WTC11 (cell line): ENCODE data around the gene PLPPR1. TPM values are rescaled to one million over a fixed set of nuclear protein-coding genes. Genes with fewer than 3 reads are reported as not detected.

ENCODE experiments used
- ATAC-seq: fragments of 200-7000 bp; cut with Tn5 transposase; 2 replicates; pipeline ENCODE4 v1.10.0; 2021; ENCODE audit warnings: mild to moderate bottlenecking, moderate library complexity
- CTCF ChIA-PET: fragments of 300-600 bp; sonication (Branson Sonifier 250); formaldehyde crosslinking; loops from one replicate; lab custom pipeline; 2021; ENCODE audit warnings: antibody characterized with exemption; lab: Charles Lee
- POLR2A ChIA-PET: fragments of 350-600 bp; sonication (Branson Sonifier 250); formaldehyde crosslinking; loops from one replicate; lab custom pipeline; 2021; ENCODE audit warnings: antibody characterized with exemption; lab: Charles Lee
- DNase-seq: peaks from one replicate; pipeline ENCODE4 v3.0.0; 2021; ENCODE audit warnings: low spot score
- H3K27ac Mint-ChIP-seq: 2 replicates; pipeline ENCODE4 v1.8.0; 2021; ENCODE audit warnings: mixed read lengths
- H3K27me3 Mint-ChIP-seq: 2 replicates; pipeline ENCODE4 v1.8.0; 2021; ENCODE audit warnings: low read depth, mild to moderate bottlenecking, moderate library complexity, mixed read lengths
- H3K36me3 Mint-ChIP-seq: 2 replicates; pipeline ENCODE4 v1.8.0; 2021; ENCODE audit warnings: mixed read lengths
- H3K4me1 Mint-ChIP-seq: 2 replicates; pipeline ENCODE4 v1.8.0; 2022; ENCODE audit warnings: mixed read lengths
- H3K4me3 Mint-ChIP-seq: 2 replicates; pipeline ENCODE4 v1.8.0; 2021; ENCODE audit warnings: mild to moderate bottlenecking, moderate library complexity, mixed read lengths
- H3K9me3 Mint-ChIP-seq: 2 replicates; pipeline ENCODE4 v1.8.0; 2021; ENCODE audit warnings: mixed read lengths
- AFF4 ChIP-seq: sonication (generic); formaldehyde crosslinking; IDR thresholded peaks from 2 replicates; pipeline ENCODE4 v1.8.1; 2023; ENCODE audit warnings: mild to moderate bottlenecking, missing genetic modification reagents, borderline replicate concordance
- ARID4B ChIP-seq: sonication (generic); formaldehyde crosslinking; IDR thresholded peaks from 2 replicates; pipeline ENCODE4 v1.8.0; 2023; ENCODE audit warnings: missing genetic modification reagents, mild to moderate bottlenecking, borderline replicate concordance
- CDX4 ChIP-seq: fragments of 250-450 bp; sonication (Bioruptor Pico); IDR thresholded peaks from 2 replicates; pipeline ENCODE4 v1.9.0; 2021; ENCODE audit warnings: moderate library complexity, mild to moderate bottlenecking, inconsistent platforms, borderline replicate concordance
- ELF4 ChIP-seq: sonication (generic); formaldehyde crosslinking; IDR thresholded peaks from 2 replicates; pipeline ENCODE4 v1.8.1; 2022; ENCODE audit warnings: low read depth, mild to moderate bottlenecking, moderate library complexity, missing genetic modification reagents
- EMX1 ChIP-seq: fragments of 250-450 bp; sonication (Bioruptor Pico); IDR thresholded peaks from 2 replicates; pipeline ENCODE4 v1.8.0; 2021; ENCODE audit warnings: mild to moderate bottlenecking
- ERG ChIP-seq: fragments of 250-450 bp; sonication (Bioruptor Pico); IDR thresholded peaks from 2 replicates; pipeline ENCODE4 v1.8.0; 2021; ENCODE audit warnings: mild to moderate bottlenecking
- ETV6 ChIP-seq: sonication (generic); formaldehyde crosslinking; IDR thresholded peaks from 2 replicates; pipeline ENCODE4 v1.8.1; 2022; ENCODE audit warnings: mild to moderate bottlenecking, missing genetic modification reagents
- FOXK1 ChIP-seq: sonication (generic); formaldehyde crosslinking; IDR thresholded peaks from 2 replicates; pipeline ENCODE4 v1.8.0; 2022; ENCODE audit warnings: mild to moderate bottlenecking, moderate library complexity, missing genetic modification reagents
- JUN ChIP-seq: sonication (generic); formaldehyde crosslinking; IDR thresholded peaks from 2 replicates; pipeline ENCODE4 v1.8.0; 2023; ENCODE audit warnings: mild to moderate bottlenecking, missing genetic modification reagents
- NFATC4 ChIP-seq: fragments of 250-450 bp; sonication (Bioruptor Pico); IDR thresholded peaks from 2 replicates; pipeline ENCODE4 v1.9.0; 2021; ENCODE audit warnings: mild to moderate bottlenecking
- NR3C1 ChIP-seq: sonication (generic); formaldehyde crosslinking; conservative IDR thresholded peaks from 2 replicates; pipeline ENCODE4 v1.8.1; 2023; ENCODE audit warnings: low read depth, mild to moderate bottlenecking, missing genetic modification reagents
- SMAD4 ChIP-seq: sonication (generic); formaldehyde crosslinking; IDR thresholded peaks from 2 replicates; pipeline ENCODE4 v1.8.0; 2022; ENCODE audit warnings: mild to moderate bottlenecking, missing genetic modification reagents
- SP1 ChIP-seq: sonication (generic); formaldehyde crosslinking; conservative IDR thresholded peaks from 2 replicates; pipeline ENCODE4 v1.8.1; 2022; ENCODE audit warnings: missing genetic modification reagents
- TEAD4 ChIP-seq: sonication (generic); formaldehyde crosslinking; IDR thresholded peaks from 2 replicates; pipeline ENCODE4 v1.8.0; 2022; ENCODE audit warnings: mild to moderate bottlenecking, missing genetic modification reagents
- ZMAT4 ChIP-seq: fragments of 250-450 bp; sonication (Bioruptor Pico); IDR thresholded peaks from 2 replicates; pipeline ENCODE4 v1.9.0; 2021; ENCODE audit warnings: mild to moderate bottlenecking
- ZNF232 ChIP-seq: sonication (generic); formaldehyde crosslinking; IDR thresholded peaks from 2 replicates; pipeline ENCODE4 v1.8.0; 2022; ENCODE audit warnings: mild to moderate bottlenecking, missing genetic modification reagents
- total RNA-seq: library from RNA; stranded (reverse); gene quantifications from 3 replicates; pipeline ENCODE4 v1.2.3, GENCODE V29; 2021
- TF ChIP-seq, protein P1 (sequence below): sonication (generic); formaldehyde crosslinking; conservative IDR thresholded peaks from 2 replicates; pipeline ENCODE4 v1.8.1; 2023; ENCODE audit warnings: mild to moderate bottlenecking, low read depth, missing genetic modification reagents, moderate library complexity
- TF ChIP-seq, protein P2 (sequence below): sonication (generic); formaldehyde crosslinking; IDR thresholded peaks from 2 replicates; pipeline ENCODE4 v1.8.0; 2023; ENCODE audit warnings: missing genetic modification reagents
- TF ChIP-seq, protein P3 (sequence below): sonication (generic); formaldehyde crosslinking; IDR thresholded peaks from 2 replicates; pipeline ENCODE4 v1.8.0; 2022; ENCODE audit warnings: mild to moderate bottlenecking, missing genetic modification reagents

Gene PLPPR1
- total RNA-seq, 1 experiment from 2014 or later: 1.5 TPM

DNA sequence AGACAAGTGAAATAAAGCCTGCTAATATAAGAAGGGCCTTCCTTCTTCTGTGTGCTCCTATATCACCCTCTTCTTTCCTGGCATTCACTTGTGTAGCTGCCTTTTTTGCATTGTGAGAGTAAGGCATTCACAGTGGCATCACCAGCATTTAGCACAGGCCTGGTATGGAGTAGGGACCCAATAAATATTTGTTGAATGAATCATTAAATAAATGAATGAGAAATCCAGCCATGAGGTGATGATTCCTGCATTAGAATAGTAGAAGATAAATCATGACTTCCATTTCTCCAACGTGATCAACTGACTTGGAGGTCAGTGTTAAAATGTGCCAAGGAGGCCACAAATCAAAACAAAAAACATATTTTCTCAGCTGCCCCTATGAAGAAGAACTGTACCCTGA, 3.9 kb downstream of the PLPPR1 start (continued):
- TF ChIP-seq, protein P1, sequence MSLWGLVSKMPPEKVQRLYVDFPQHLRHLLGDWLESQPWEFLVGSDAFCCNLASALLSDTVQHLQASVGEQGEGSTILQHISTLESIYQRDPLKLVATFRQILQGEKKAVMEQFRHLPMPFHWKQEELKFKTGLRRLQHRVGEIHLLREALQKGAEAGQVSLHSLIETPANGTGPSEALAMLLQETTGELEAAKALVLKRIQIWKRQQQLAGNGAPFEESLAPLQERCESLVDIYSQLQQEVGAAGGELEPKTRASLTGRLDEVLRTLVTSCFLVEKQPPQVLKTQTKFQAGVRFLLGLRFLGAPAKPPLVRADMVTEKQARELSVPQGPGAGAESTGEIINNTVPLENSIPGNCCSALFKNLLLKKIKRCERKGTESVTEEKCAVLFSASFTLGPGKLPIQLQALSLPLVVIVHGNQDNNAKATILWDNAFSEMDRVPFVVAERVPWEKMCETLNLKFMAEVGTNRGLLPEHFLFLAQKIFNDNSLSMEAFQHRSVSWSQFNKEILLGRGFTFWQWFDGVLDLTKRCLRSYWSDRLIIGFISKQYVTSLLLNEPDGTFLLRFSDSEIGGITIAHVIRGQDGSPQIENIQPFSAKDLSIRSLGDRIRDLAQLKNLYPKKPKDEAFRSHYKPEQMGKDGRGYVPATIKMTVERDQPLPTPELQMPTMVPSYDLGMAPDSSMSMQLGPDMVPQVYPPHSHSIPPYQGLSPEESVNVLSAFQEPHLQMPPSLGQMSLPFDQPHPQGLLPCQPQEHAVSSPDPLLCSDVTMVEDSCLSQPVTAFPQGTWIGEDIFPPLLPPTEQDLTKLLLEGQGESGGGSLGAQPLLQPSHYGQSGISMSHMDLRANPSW (CRISPR knock-in tag): no peak
- no peak for TF ChIP-seq SMAD4 (CRISPR knock-in tag)
- TF ChIP-seq NFATC4 (CRISPR knock-in tag): no peak
- TF ChIP-seq, protein P2, sequence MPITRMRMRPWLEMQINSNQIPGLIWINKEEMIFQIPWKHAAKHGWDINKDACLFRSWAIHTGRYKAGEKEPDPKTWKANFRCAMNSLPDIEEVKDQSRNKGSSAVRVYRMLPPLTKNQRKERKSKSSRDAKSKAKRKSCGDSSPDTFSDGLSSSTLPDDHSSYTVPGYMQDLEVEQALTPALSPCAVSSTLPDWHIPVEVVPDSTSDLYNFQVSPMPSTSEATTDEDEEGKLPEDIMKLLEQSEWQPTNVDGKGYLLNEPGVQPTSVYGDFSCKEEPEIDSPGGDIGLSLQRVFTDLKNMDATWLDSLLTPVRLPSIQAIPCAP: no peak
- TF ChIP-seq AFF4 (CRISPR knock-in tag): no peak
- TF ChIP-seq SP1 (CRISPR knock-in tag): no peak
- no peak for TF ChIP-seq JUN (CRISPR knock-in tag)
- no peak for TF ChIP-seq FOXK1
- TF ChIP-seq ERG (CRISPR knock-in tag): no peak

DNA sequence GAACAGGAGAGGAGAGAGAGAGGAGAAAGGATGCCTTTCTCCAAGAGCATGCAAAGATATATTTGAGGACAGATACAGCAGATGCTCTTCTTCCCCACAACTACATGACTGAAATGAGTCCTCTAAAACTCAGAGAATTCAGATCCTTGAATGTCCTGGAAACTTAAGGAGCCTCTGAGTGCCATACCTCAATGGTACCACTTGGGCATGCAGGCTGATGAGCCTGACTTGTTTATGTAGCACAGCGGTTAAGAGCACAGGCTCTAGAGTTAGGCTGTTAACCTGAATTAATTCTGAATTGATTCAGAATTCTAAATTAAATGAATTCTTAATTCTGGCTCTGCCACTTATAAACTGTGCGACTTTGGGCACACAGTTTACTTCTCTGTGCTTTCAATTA, 5.7 kb downstream of the PLPPR1 start:
- TF ChIP-seq TEAD4 (CRISPR knock-in tag): no peak
- TF ChIP-seq ELF4 (CRISPR knock-in tag): no peak
- TF ChIP-seq, protein P3, sequence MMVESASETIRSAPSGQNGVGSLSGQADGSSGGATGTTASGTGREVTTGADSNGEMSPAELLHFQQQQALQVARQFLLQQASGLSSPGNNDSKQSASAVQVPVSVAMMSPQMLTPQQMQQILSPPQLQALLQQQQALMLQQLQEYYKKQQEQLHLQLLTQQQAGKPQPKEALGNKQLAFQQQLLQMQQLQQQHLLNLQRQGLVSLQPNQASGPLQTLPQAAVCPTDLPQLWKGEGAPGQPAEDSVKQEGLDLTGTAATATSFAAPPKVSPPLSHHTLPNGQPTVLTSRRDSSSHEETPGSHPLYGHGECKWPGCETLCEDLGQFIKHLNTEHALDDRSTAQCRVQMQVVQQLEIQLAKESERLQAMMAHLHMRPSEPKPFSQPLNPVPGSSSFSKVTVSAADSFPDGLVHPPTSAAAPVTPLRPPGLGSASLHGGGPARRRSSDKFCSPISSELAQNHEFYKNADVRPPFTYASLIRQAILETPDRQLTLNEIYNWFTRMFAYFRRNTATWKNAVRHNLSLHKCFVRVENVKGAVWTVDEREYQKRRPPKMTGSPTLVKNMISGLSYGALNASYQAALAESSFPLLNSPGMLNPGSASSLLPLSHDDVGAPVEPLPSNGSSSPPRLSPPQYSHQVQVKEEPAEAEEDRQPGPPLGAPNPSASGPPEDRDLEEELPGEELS (CRISPR knock-in tag): no peak
- no peak for TF ChIP-seq ZMAT4 (CRISPR knock-in tag)
- TF ChIP-seq EMX1 (CRISPR knock-in tag): no peak
- TF ChIP-seq ETV6 (CRISPR knock-in tag): no peak
- TF ChIP-seq CDX4 (CRISPR knock-in tag): no peak
- TF ChIP-seq ZNF232 (CRISPR knock-in tag): no peak
- no peak for TF ChIP-seq ARID4B (CRISPR knock-in tag)
- TF ChIP-seq NR3C1 (CRISPR knock-in tag): no peak
- TF ChIP-seq, all 79 proteins: peak for 0
- H3K36me3 Mint-ChIP-seq: no peaks in the 10 kb centered on the region
- no peak overlapping the region for H3K27ac Mint-ChIP-seq
- H3K4me1 Mint-ChIP-seq: peaks cover 14% of the 10 kb centered on the region
- ChIA-PET CTCF (interaction anchor here (1.7 kb wide), 1 partner anchor 85 kb away, joined by 4 read pairs; no protein-coding TSS in a partner anchor), POLR2A (no interaction called here)
- ATAC-seq (peak; percentile 69), DNase-seq (no peak)
- H3K4me3 Mint-ChIP-seq: no peak overlapping the region
- peaks cover 39% of the 10 kb centered on the region for H3K27me3 Mint-ChIP-seq
- H3K9me3 Mint-ChIP-seq: no peaks in the 10 kb centered on the region
